NB4 (cell line): ENCODE results near the gene SMIM1.
"Not testable (repeated sequence)": the region's sequence is repeated elsewhere in the genome, so short reads cannot be mapped to it uniquely, and the experiment has no call there.

Experiments used
- CTCF ChIP-seq: IDR thresholded peaks from one replicate; pipeline ENCODE4 v1.5.1; 2012; ENCODE audit warnings: low read depth, low read length
- POLR2A ChIP-seq: IDR thresholded peaks from 2 replicates; pipeline ENCODE4 v1.6.1; 2011; ENCODE audit warnings: mild to moderate bottlenecking; ENCODE audit not compliant: insufficient read length; ENCODE audit errors: extremely low read depth
- TF ChIP-seq, protein P1 (sequence below): IDR thresholded peaks from 2 replicates; pipeline ENCODE4 v1.6.1; 2011; ENCODE audit warnings: low read depth, low read length

- TF ChIP-seq, protein P1, sequence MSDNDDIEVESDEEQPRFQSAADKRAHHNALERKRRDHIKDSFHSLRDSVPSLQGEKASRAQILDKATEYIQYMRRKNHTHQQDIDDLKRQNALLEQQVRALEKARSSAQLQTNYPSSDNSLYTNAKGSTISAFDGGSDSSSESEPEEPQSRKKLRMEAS = not testable (repeated sequence)
- TF ChIP-seq CTCF, POLR2A: not testable (repeated sequence)
These were observed 28.2 kb downstream of the SMIM1 start for GRCh38 chr1:3800795-3801194.
